GM12892 (cell line): ENCODE measurements around the gene CHST8.

Experiments used
- POLR2A ChIP-seq: IDR thresholded peaks from 2 replicates; pipeline ENCODE4 v1.6.1; 2011; ENCODE audit warnings: low read depth, low read length, control low read depth
- POLR2AphosphoS5 ChIP-seq: IDR thresholded peaks from 2 replicates; pipeline ENCODE4 v1.6.1; 2011; ENCODE audit warnings: low read depth, low read length, control low read depth
- TAF1 ChIP-seq: IDR thresholded peaks from 2 replicates; pipeline ENCODE4 v1.6.1; 2011; ENCODE audit warnings: low read depth, mild to moderate bottlenecking, control low read depth, low read length, borderline replicate concordance

DNA sequence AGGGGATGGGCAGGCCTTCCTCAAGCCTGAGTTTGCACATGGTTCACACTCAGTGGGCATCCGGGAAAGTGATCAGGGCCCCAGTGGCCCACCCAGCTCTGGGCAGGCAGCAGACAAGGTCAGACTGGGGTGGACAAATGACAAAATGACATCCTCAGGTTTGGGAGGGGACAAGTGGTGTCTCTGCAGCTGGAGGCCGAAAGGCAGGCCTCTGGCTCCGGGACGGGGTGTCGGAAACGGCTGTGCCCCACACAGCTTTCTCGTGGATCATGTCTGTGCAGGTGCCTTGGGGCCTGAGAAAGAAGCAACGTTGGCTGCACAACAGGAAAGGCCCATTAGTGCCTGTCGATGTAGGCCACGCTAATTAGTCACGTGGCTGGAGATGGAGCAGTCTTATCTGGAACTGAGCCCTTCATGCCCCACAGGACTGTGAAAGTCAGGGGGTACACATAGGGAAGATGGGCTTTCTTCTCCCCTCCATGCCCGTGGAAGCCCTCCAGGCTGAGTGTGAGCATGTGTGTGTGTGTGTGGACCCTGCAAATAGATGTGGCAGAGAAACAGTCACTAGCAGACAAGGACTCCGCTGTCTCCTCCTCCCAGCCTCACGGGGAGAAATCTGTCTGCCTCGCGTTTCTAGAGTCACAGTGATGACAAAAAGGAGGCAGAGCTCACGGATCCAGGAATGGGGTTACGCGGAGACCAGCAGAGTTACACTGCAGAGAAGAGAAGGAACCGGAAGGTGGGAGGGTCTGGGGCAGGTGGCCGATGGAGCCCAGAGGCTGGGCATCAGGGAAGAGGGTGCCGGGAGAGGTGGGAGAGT is 44.2 kb downstream of the CHST8 start:
- TF ChIP-seq POLR2A (no peak), POLR2AphosphoS5 (no peak), TAF1 (no peak)
